HG03378 (cell line): ENCODE data around the gene LACC1.

Experiments
- ATAC-seq: cut with Tn5 transposase; IDR thresholded peaks from one replicate; pipeline ENCODE4 v1.9.1; 2021; ENCODE audit warnings: mild to moderate bottlenecking, moderate library complexity; ENCODE audit not compliant: unreplicated experiment

Gene LACC1

GRCh38 chr13:43879755-43880181, at the start of gene LACC1:
Gene LACC1, plus strand, starts transcription at chr13:43879904. Its CDS starts 1,082 bp downstream, at chr13:43880986.
- ATAC-seq: no peak

DNA sequence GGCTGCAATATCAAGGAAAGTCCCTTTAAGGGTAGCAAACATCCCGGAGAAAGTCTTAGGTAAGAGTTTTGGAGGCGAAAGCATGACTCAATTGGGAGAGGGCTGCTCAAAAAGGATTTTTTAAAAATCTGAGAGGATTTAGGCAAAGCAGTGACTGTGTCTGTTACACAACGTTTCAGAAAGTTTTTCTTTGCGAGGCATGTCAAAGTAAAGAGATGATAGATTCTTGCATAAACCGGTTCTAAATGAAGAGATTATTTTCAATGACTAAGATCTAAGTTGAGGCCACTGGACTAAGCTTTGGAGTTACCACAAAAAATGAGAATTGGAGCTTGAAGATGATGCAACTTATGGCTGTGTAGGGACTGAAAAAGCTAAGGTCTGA, 49.2 kb upstream of the LACC1 start:
- ATAC-seq: no peak

DNA sequence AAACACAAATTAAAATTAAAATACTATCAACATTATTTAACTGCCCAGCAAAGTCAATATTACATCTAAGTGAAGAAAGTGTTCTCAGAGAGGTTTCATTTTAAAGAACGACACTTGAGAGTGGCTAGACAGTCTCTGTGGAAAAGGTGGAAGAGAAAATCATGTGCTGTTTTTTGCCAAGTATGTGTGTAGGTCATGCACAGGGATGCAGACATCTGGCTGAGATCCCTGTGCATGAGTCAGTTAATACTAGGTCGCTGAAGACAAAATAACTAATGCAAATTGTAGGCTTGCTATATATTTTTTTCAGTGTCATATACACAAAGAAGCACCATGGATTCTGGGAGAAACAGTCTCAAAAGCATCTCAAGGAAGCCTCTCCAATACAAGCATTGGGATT, 48.6 kb upstream of the LACC1 start:
- ATAC-seq: no peak

DNA sequence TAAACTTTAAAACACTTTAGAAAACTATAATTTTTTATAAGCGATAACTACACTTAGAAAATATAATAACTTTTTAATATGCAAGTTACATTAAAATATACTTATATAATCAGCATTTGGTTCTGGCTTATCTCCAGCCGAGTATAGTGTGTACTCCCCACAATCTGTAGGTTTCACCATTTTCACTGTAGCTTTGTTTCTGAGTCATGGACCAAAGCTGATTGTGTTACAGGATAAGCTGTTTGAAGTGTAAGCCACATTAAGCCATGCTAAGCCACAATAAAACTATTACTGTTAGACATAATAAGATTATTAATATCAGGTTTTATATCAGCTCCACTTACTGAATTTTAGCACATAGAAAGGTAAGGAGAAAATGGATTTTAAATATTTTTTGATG, 44.0 kb upstream of the LACC1 start:
- no peak for ATAC-seq

DNA sequence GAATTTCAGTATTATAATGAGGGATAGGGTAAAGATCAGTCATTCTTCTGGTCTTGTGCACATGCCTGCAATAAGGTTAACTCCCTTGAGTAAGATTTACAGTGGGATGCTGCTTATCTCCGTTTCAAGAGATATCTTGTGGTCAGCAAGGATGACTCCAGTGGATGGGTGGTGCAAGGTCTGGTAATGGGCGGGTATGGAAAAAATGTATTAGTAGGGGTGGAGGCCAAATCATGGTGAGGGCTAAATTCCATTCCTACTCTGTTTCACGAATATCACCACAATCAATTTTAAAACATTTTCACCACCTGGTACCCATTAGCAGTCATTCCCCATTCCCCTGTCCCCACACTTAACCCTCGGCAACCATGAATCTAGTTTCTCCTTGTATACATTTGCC, 40.8 kb upstream of the LACC1 start:
- no peak for ATAC-seq

DNA sequence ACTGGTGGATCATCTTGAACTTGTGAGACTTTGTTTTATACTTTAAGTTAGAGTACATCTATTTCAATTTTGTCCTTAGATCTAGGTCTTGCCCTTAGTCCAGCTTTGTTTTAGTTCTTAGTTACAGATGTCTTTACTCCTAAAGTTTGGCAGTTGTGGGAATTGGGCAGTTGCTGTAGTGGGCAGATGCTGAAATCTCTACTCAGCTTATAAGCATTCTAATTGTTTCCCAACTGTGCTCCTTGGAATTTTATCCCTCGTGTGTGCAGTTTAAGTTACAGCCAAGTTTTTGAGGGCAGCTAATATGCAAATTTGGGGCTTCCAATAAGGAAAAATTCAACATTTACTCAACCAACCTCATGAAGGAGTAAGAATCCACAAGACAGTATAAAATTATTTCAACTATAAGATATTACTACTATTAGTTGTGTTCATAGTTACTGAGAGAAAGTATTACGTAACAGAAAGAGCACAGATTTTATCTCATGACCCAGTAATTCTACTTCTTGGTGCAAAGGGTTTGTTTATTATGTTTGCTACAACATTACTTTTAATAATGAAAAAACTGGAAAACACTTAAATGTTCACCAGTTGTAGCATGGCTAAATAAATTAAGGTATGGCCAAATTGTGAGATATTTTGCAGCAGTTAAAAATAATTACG, 33.1 kb upstream of the LACC1 start:
- no peak for ATAC-seq

- ATAC-seq: no peak
Observed at GRCh38 chr13:43848001-43848649, 31.6 kb upstream of the LACC1 start.

- no peak for ATAC-seq
Observed at GRCh38 chr13:43850873-43851272, 28.8 kb upstream of the LACC1 start.

DNA sequence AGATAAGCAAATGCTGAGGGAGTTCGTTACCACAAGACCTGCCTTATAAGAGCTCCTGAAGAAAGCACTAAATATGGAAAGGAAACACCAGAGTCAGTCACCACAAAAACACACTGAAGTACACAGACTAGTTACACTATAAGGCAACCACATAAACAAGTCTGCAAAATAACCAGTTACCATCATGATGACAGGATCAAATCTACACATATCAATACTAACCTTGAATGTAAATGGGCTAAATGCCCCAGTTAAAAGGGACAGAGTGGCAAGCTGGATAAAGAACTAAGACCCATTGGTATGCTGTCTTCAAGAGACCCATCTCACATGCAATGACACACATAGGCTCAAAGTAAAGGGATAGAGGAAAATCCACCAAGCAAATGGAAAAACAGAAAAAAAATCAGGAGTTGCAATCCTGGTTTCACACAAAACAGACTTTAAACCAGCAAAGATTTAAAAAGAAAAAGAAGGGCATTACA, 26.7 kb upstream of the LACC1 start:
- ATAC-seq: no peak

- ATAC-seq: no peak
Observed at GRCh38 chr13:43861863-43862262, 17.8 kb upstream of the LACC1 start.

- no peak for ATAC-seq
Observed at GRCh38 chr13:43864921-43865320, 14.8 kb upstream of the LACC1 start.

GRCh38 chr13:43865892-43866291, 13.8 kb upstream of the LACC1 start:
- no peak for ATAC-seq

DNA sequence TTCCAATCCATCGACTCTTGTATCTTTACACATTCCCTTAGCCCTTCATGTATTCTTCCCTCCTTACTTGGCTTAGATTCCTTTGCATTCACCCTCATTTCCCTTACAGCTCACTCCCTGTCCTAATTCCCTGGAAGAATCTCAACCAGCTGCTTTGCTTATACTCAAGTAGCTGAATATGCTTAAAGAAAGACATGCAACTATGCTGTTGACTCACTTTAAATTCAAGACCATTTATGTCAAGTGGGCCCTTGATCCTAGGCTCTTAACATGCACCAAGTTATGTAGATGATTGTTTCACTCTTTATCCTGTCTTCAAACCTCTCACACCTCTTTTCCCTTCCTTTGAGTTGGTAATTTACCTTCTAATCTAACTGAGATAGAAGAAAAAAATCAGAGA, 7.5 kb upstream of the LACC1 start:
- no peak for ATAC-seq

- ATAC-seq: no peak
Observed at GRCh38 chr13:43874504-43875092, 5.1 kb upstream of the LACC1 start.

- ATAC-seq: no peak
Observed at GRCh38 chr13:43876366-43876765, 3.3 kb upstream of the LACC1 start.

DNA sequence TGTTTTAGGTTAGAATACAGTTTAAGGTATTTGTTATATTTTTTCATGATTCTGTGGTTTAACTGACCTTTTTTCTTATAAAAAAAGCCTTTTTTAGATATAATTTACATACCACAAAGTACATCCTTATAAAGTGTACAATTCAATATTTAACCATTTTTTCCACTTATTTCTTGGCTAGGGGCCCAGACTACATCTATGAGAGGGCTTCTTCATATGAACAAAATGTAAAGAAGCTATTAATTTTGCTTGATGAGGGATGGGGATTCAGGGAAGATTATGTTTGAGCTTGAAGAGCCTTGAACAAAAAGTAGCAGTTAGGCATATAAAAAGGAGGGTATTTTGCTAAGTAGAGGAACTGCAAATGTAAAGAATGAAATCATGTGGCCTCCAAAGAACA, 2.4 kb upstream of the LACC1 start:
- ATAC-seq: no peak

DNA sequence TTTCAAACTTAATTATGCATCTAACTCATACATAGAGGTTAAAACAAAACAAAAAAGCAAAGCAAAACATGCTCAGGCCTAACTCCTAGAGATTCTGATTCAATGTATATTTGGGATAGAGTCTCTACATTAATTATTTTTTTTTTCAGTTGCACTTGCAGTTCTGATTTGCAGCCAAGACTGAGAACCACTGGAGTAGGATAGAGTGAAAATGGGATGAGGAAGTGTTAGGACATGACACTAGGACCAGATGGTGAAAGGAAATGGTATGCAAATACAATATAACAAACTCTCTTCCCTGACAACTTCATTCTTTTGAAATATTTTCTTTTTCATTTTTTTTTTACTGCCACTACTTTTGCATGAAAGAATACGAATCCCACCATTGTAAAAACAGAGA, 1.9 kb upstream of the LACC1 start:
- no peak for ATAC-seq

DNA sequence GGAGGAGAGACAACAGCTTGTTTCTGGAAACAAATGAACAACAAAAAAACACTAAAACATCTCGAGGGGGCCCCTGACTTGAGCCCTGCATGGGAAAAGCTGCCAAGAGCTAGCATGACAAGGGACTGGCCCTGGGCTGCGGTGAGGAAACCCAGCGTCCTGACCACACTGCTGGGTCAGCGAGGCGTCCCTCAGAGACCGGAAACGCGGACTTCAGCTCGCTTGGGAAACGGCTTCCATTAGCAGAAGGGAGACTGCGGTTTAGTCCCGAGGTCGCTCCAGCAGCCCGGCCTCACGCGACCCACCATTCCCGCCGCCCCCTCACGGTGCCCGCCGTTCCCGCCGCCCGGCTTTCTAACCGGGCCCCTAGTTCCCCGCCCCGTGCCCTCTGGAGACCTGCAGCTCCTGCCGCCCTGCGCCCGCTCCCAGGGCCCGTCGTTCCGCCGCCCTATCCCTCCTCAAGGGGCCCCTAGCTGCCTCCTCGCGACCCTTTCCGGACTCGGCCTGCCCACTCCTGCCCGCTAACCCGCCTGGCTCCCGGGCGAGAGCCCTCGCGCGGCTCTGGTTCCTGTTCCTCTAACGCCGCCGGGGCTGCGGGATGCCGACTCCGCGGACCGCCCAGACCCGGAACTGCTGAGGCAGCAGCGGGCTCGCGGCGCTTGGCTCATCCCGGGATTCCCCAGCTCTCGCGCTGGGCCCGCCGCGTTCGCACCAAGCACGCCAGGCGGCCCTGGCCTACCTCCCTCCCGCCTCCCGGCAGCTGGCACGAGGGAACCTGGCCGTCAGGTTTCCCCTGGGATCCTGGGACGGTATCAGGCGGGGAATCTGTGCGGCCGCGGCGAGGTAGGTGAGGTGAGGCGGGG, 581 bp upstream of the LACC1 start, which contains the start of gene CCDC122:
TSS of gene CCDC122 (minus strand) at position 849 of the 863 bp plus-strand sequence. CDS start 10,364 bp downstream, outside the sequence.
- no peak for ATAC-seq

DNA sequence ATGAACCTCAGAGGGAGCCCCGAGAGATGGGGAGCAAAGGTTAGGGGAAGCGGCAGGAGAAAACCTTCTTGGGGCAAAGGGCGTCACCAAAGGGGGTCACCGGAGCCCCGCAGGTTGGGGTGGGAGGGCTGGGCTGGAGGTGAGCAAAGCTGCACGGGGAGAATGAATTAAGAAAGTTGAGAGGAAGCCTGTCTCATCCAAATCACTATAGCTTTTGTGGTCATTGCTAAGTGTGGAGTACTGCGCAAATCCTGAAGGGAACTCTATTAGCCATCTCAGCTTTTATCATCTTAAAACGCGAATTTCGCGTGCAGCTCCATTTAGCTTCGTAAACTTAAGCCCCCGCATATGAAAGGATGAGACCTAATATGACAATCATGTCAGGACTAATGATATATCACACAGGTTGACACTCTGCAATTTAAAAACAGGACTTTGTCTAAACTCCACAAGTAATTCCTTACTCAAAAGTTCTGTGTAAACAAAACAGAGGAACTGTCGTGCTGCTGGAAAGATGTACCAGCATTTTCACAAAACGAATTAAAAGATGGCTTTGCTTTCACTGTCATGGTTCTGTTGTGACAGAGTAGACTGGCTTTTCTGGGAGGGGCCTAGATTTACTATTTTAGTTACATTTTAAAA, 631 bp downstream of the LACC1 start:
- ATAC-seq: no peak

GRCh38 chr13:43880926-43881325, 1.2 kb downstream of the LACC1 start:
- no peak for ATAC-seq

GRCh38 chr13:43881580-43881979, 1.9 kb downstream of the LACC1 start:
- no peak for ATAC-seq
